Small intestine (tissue), 7 donors: ENCODE data around the gene LEMD1. TPM values are rescaled to one million over a fixed set of nuclear protein-coding genes. Genes with fewer than 3 reads are reported as not detected.
A peak's percentile ranks its signal among the peaks of the same experiment; 100 is the strongest.

Experiments
- DNase-seq, 2 donors: peaks; one replicate each; pipeline versions ENCODE4 v3.0.0 to v3.0.0-alpha.2; 2013
- FAIRE-seq: peaks from 2 replicates; lab custom pipeline; 2012; peaks lifted over from hg19 to GRCh38; lab: Jason Lieb, UNC
- H3K27ac ChIP-seq, 3 donors: one replicate each; pipeline ENCODE4 v1.5.1; 2013; ENCODE audit warnings: low read length in 2 of 3, mild to moderate bottlenecking in 2 of 3, control low read depth in 1 of 3, inconsistent platforms in 1 of 3, low read depth in 1 of 3, moderate library complexity in 1 of 3
- H3K27me3 ChIP-seq, 3 donors: one replicate each; pipeline ENCODE4 v1.6.1; 2013; ENCODE audit warnings: low read length in 3 of 3, inconsistent platforms in 1 of 3; ENCODE audit not compliant: control insufficient read depth in 3 of 3, insufficient read depth in 3 of 3
- H3K36me3 ChIP-seq, 3 donors: one replicate each; pipeline ENCODE4 v1.6.1; 2013; ENCODE audit warnings: low read length in 3 of 3, inconsistent platforms in 1 of 3, low read depth in 1 of 3, mild to moderate bottlenecking in 1 of 3, moderate library complexity in 1 of 3; ENCODE audit not compliant: control insufficient read depth in 3 of 3, insufficient read depth in 2 of 3
- H3K4me1 ChIP-seq, 3 donors: one replicate each; pipeline ENCODE4 v1.6.1; 2013; ENCODE audit warnings: low read length in 2 of 3, inconsistent platforms in 1 of 3, low read depth in 1 of 3, mild to moderate bottlenecking in 1 of 3, moderate library complexity in 1 of 3; ENCODE audit not compliant: control insufficient read depth in 3 of 3, insufficient read depth in 2 of 3
- H3K4me3 ChIP-seq, 3 donors: one replicate each; pipeline ENCODE4 v1.5.1; 2013; ENCODE audit warnings: low read length in 3 of 3, control low read depth in 1 of 3, inconsistent platforms in 1 of 3, low read depth in 1 of 3, mild to moderate bottlenecking in 1 of 3, moderate library complexity in 1 of 3
- H3K9me3 ChIP-seq, 2 donors: one replicate each; pipeline ENCODE4 v1.6.1; 2013; ENCODE audit warnings: low read depth in 1 of 2, low read length in 1 of 2; ENCODE audit not compliant: control insufficient read depth in 2 of 2, insufficient read depth in 1 of 2
- WGBS, 3 donors: extraction: QIAGEN DNeasy Blood & Tissue Kit; methylation state at CpG; one replicate each; pipeline ENCODE4 v1.1.7; 2013; 5-methylcytosine and 5-hydroxymethylcytosine counted together
- polyA plus RNA-seq, 4 donors: library from polyadenylated mRNA; stranded (reverse) in 3 of 4; unstranded in 1 of 4; fragments of 200-250 nt in 3 of 4; fragments of 120-200 nt in 1 of 4; gene quantifications; one replicate each; pipeline versions ENCODE4 v1.2.1 to v1.2.3, GENCODE V29; 2013
- donor health status: healthy with polysubstance abuse.
- donor health status: control.
- donor health status: control.
- donor health status: Bipolar disorder and iron deficiency.
- donor health status: healthy.

The LEMD1 gene
- polyA plus RNA-seq, 4 donors = 0.34 to 3.8 (median 0.79) TPM

- Histone ChIP-seq H3K9me3 (no peaks in the 10 kb centered on the region), H3K4me1 (peaks cover 0 to 10% (median 0%) of the 10 kb centered on the region in 3 donors), H3K4me3 (no peak overlapping the region), H3K36me3 (no peaks in the 10 kb centered on the region), H3K27ac (no peak overlapping the region), H3K27me3 (peaks cover 3 to 24% (median 12%) of the 10 kb centered on the region in 3 donors)
- DNase-seq (no peak), FAIRE-seq (no peak)
- WGBS, 3 donors = 67 to 71% (median 71%) methylated on average over 5 of the region's 5 CpGs
Observed at GRCh38 chr1:205348554-205349487, 73.0 kb downstream of the LEMD1 start.

- no peak for DNase-seq
- Histone ChIP-seq H3K9me3 (no peaks in the 10 kb centered on the region), H3K27me3 (peaks cover 3 to 41% (median 12%) of the 10 kb centered on the region in 3 donors), H3K36me3 (no peaks in the 10 kb centered on the region), H3K4me1 (peaks cover 0 to 8% (median 0%) of the 10 kb centered on the region in 3 donors), H3K4me3 (no peak overlapping the region), H3K27ac (no peak overlapping the region)
- 82 to 85% (median 84%) methylated on average over 10 of the region's 10 CpGs for WGBS, 3 donors
- FAIRE-seq = no peak
Observed at GRCh38 chr1:205346956-205347574, 74.8 kb downstream of the LEMD1 start.

GRCh38 chr1:205345761-205346160 is 76.1 kb downstream of the LEMD1 start:
- no peaks in the 10 kb centered on the region for H3K9me3 ChIP-seq
- WGBS, 3 donors = 85 to 90% (median 87%) methylated on average over 11 of the region's 11 CpGs
- H3K4me3 ChIP-seq = no peak overlapping the region
- FAIRE-seq (no peak), DNase-seq (no peak)
- H3K27ac ChIP-seq = no peak overlapping the region
- H3K4me1 ChIP-seq = peaks cover 0 to 5% (median 0%) of the 10 kb centered on the region in 3 donors
- no peaks in the 10 kb centered on the region for H3K36me3 ChIP-seq
- H3K27me3 ChIP-seq = peaks cover 3 to 41% (median 12%) of the 10 kb centered on the region in 3 donors

GRCh38 chr1:205344066-205344928 is 77.6 kb downstream of the LEMD1 start:
- no peaks in the 10 kb centered on the region for H3K9me3 ChIP-seq
- H3K27ac ChIP-seq = no peak overlapping the region
- H3K4me3 ChIP-seq = peak overlapping the region in 2 of 3 donors; percentile 24 to 29
- peaks cover 0 to 5% (median 0%) of the 10 kb centered on the region in 3 donors for H3K4me1 ChIP-seq
- peaks cover 3 to 41% (median 12%) of the 10 kb centered on the region in 3 donors for H3K27me3 ChIP-seq
- WGBS, 3 donors = 7 to 9% (median 8%) methylated on average over 44 to 59 of the region's 59 CpGs
- H3K36me3 ChIP-seq = no peaks in the 10 kb centered on the region
- FAIRE-seq (no peak), DNase-seq (peak; percentile 39 to 57)

GRCh38 chr1:205343431-205344065 is 78.3 kb downstream of the LEMD1 start:
- peak overlapping the region in 2 of 3 donors; percentile 14 to 29 for H3K4me3 ChIP-seq
- no peak overlapping the region for H3K27ac ChIP-seq
- DNase-seq (peak in 1 of 2 donors; percentile 42), FAIRE-seq (no peak)
- 3 to 8% (median 6%) methylated on average over 32 to 63 of the region's 63 CpGs for WGBS, 3 donors
- no peaks in the 10 kb centered on the region for H3K36me3 ChIP-seq
- H3K27me3 ChIP-seq = peaks cover 3 to 41% (median 12%) of the 10 kb centered on the region in 3 donors
- no peaks in the 10 kb centered on the region for H3K9me3 ChIP-seq
- H3K4me1 ChIP-seq = peaks cover 0 to 5% (median 0%) of the 10 kb centered on the region in 3 donors

GRCh38 chr1:205342986-205343385 is 78.9 kb downstream of the LEMD1 start:
- H3K4me1 ChIP-seq = peaks cover 0 to 5% (median 0%) of the 10 kb centered on the region in 3 donors
- no peak for FAIRE-seq
- no peak for DNase-seq
- no peaks in the 10 kb centered on the region for H3K9me3 ChIP-seq
- WGBS, 3 donors = 71 to 81% (median 78%) methylated on average over 12 of the region's 12 CpGs
- peak overlapping the region in 1 of 3 donors; percentile 14 for H3K4me3 ChIP-seq
- H3K27ac ChIP-seq = no peak overlapping the region
- peaks cover 3 to 41% (median 12%) of the 10 kb centered on the region in 3 donors for H3K27me3 ChIP-seq
- no peaks in the 10 kb centered on the region for H3K36me3 ChIP-seq

- FAIRE-seq (no peak), DNase-seq (no peak)
- no peak overlapping the region for H3K27ac ChIP-seq
- no peaks in the 10 kb centered on the region for H3K9me3 ChIP-seq
- H3K4me1 ChIP-seq = peaks cover 0 to 5% (median 0%) of the 10 kb centered on the region in 3 donors
- no peak overlapping the region for H3K4me3 ChIP-seq
- WGBS, 3 donors = 61 to 92% (median 89%) methylated on average over 1 of the region's 1 CpG
- H3K27me3 ChIP-seq = peaks cover 3 to 35% (median 8%) of the 10 kb centered on the region in 3 donors
- H3K36me3 ChIP-seq = no peaks in the 10 kb centered on the region
Observed at GRCh38 chr1:205340676-205341075, 81.2 kb downstream of the LEMD1 start.
